Chondrocyte (in vitro differentiated cells): ENCODE measurements around the gene SDR42E2. TPM values are rescaled to one million over a fixed set of nuclear protein-coding genes. Genes with fewer than 3 reads are reported as not detected.

Experiments used
- DNase-seq: peaks from one replicate; pipeline ENCODE4 v3.0.0; 2021; ENCODE audit warnings: mixed read lengths, low spot score
- H3K27ac Mint-ChIP-seq: one replicate; pipeline ENCODE4 v1.8.0; 2021; ENCODE audit warnings: mild to moderate bottlenecking, moderate library complexity, mixed read lengths; ENCODE audit not compliant: unreplicated experiment
- H3K27me3 Mint-ChIP-seq: 2 replicates; pipeline ENCODE4 v1.8.0; 2021; ENCODE audit warnings: low read depth, mixed read lengths
- H3K36me3 Mint-ChIP-seq: 2 replicates; pipeline ENCODE4 v1.8.0; 2021; ENCODE audit warnings: low read depth, mixed read lengths
- H3K4me1 Mint-ChIP-seq: 2 replicates; pipeline ENCODE4 v1.8.0; 2021; ENCODE audit warnings: low read depth, mild to moderate bottlenecking, mixed read lengths
- H3K4me3 Mint-ChIP-seq: one replicate; pipeline ENCODE4 v1.8.0; 2021; ENCODE audit warnings: mild to moderate bottlenecking, moderate library complexity, mixed read lengths; ENCODE audit not compliant: unreplicated experiment
- H3K9me3 Mint-ChIP-seq: 2 replicates; pipeline ENCODE4 v1.8.0; 2021; ENCODE audit warnings: low read depth, mixed read lengths
- CTCF ChIP-seq: fragments of 200-600 bp; sonication (generic); IDR thresholded peaks from 2 replicates; pipeline ENCODE4 v1.5.0; 2021; ENCODE audit warnings: antibody characterized with exemption, mild to moderate bottlenecking, moderate library complexity
- long read RNA-seq: library from polyadenylated mRNA; stranded (forward); transcript quantifications from one replicate; pipeline ENCODE4 v2.0.0, GENCODE V29; 2021
- total RNA-seq: library from RNA; stranded (reverse); gene quantifications from 3 replicates; pipeline ENCODE4 v1.2.1, GENCODE V29; 2021

The SDR42E2 gene
- total RNA-seq, result not detected in 3 replicates
- long read RNA-seq, result 0 reads

- H3K27ac Mint-ChIP-seq, result no peak within 1 kb of the TSS
- H3K27me3 Mint-ChIP-seq, result peaks cover 38% of the 10 kb centered on the region
- no peak for TF ChIP-seq CTCF
- peaks cover 5% of the 10 kb centered on the region for H3K9me3 Mint-ChIP-seq
- peaks cover 4% of the 10 kb centered on the region for H3K36me3 Mint-ChIP-seq
- H3K4me3 Mint-ChIP-seq, result no peak within 1 kb of the TSS
- H3K4me1 Mint-ChIP-seq, result no peaks in the 10 kb centered on the region
- no peak for DNase-seq
These were observed at the start of gene SDR42E2 for GRCh38 chr16:22161999-22162655. Gene SDR42E2 (plus strand): TSS chr16:22162506. CDS start chr16:22165583, 3,077 bp downstream.

GRCh38 chr16:22116095-22116700 is 46.1 kb upstream of the SDR42E2 start:
- H3K27ac Mint-ChIP-seq, result no peak overlapping the region

GRCh38 chr16:22117609-22118008 is 44.7 kb upstream of the SDR42E2 start:
- no peak for DNase-seq
- peaks cover 4% of the 10 kb centered on the region for H3K27me3 Mint-ChIP-seq
- no peaks in the 10 kb centered on the region for H3K4me1 Mint-ChIP-seq
- no peaks in the 10 kb centered on the region for H3K9me3 Mint-ChIP-seq
- TF ChIP-seq CTCF, result no peak
- no peak overlapping the region for H3K27ac Mint-ChIP-seq
- no peaks in the 10 kb centered on the region for H3K36me3 Mint-ChIP-seq
- no peak overlapping the region for H3K4me3 Mint-ChIP-seq

More at GRCh38 chr16:22116095-22116700, 46.1 kb upstream of the SDR42E2 start:
- no peaks in the 10 kb centered on the region for H3K9me3 Mint-ChIP-seq
- H3K4me3 Mint-ChIP-seq, result no peak overlapping the region
- no peaks in the 10 kb centered on the region for H3K4me1 Mint-ChIP-seq
- H3K36me3 Mint-ChIP-seq, result no peaks in the 10 kb centered on the region
- DNase-seq, result no peak
- peaks cover 7% of the 10 kb centered on the region for H3K27me3 Mint-ChIP-seq
- TF ChIP-seq CTCF, result no peak

- H3K4me1 Mint-ChIP-seq, result no peaks in the 10 kb centered on the region
- no peaks in the 10 kb centered on the region for H3K36me3 Mint-ChIP-seq
- TF ChIP-seq CTCF, result no peak
- DNase-seq, result no peak
- no peak overlapping the region for H3K27ac Mint-ChIP-seq
- H3K9me3 Mint-ChIP-seq, result no peaks in the 10 kb centered on the region
- H3K4me3 Mint-ChIP-seq, result no peak overlapping the region
- peaks cover 4% of the 10 kb centered on the region for H3K27me3 Mint-ChIP-seq
These were observed 41.9 kb upstream of the SDR42E2 start for GRCh38 chr16:22120440-22120839.

- Mint-ChIP-seq H3K27ac (no peak overlapping the region), H3K4me1 (no peaks in the 10 kb centered on the region), H3K36me3 (no peaks in the 10 kb centered on the region), H3K4me3 (no peak overlapping the region), H3K27me3 (peaks cover 4% of the 10 kb centered on the region), H3K9me3 (no peaks in the 10 kb centered on the region)
- no peak for DNase-seq
- no peak for TF ChIP-seq CTCF
These were observed 40.1 kb upstream of the SDR42E2 start for GRCh38 chr16:22122239-22122638.
